22Rv1 (cell line): ENCODE data around the gene EVL.

Experiments used
- ZFX ChIP-seq: fragments of 450-650 bp; IDR thresholded peaks from 2 replicates; pipeline ENCODE4 v1.6.1; 2017; ENCODE audit warnings: antibody characterized with exemption, borderline replicate concordance
- TF ChIP-seq, protein P1 (sequence below): fragments of 450-650 bp; IDR thresholded peaks from 2 replicates; pipeline ENCODE4 v1.5.1; 2017; ENCODE audit warnings: mild to moderate bottlenecking

DNA sequence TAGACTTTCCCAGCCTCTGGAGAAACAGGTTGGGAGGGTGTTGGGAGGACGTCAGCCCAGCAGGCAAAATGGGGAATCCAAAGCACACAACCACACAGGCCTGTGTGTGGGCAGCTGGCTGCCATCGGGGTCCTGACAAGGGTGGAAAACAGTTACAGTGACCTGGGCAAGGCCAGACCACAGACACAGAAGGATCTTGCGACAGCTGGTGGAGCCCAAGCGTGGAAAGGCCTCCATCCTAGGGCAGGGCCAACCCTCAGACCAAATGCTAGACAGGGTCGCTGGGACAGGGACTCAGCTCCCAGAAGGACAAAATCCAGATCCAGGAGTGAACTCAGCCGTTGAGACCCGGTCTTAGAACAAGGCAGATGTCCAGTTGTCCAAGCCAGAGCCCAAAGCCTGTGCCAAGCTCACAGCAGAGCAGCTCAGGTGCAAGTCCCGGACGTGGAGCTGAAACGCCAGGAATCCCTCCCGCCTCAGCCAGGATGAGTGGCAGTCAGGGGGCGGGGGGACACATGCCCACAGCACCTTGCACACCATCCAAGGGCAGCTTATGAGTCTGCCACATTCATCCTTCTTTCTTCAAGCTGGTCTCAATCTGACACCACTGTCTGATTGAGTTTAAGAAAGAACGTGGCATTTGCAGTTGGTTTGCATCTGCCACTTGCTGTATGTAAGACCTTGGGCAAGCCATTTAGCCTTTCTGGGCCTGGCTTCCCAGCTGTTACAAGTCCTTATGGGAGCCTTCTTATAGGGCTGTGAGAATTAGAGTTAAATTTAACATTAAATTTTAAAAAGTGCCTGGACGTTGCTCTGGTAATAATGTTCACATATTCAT lies 56.6 kb downstream of the EVL start:
- TF ChIP-seq, protein P1, sequence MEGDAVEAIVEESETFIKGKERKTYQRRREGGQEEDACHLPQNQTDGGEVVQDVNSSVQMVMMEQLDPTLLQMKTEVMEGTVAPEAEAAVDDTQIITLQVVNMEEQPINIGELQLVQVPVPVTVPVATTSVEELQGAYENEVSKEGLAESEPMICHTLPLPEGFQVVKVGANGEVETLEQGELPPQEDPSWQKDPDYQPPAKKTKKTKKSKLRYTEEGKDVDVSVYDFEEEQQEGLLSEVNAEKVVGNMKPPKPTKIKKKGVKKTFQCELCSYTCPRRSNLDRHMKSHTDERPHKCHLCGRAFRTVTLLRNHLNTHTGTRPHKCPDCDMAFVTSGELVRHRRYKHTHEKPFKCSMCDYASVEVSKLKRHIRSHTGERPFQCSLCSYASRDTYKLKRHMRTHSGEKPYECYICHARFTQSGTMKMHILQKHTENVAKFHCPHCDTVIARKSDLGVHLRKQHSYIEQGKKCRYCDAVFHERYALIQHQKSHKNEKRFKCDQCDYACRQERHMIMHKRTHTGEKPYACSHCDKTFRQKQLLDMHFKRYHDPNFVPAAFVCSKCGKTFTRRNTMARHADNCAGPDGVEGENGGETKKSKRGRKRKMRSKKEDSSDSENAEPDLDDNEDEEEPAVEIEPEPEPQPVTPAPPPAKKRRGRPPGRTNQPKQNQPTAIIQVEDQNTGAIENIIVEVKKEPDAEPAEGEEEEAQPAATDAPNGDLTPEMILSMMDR, result no peak
- TF ChIP-seq ZFX, result no peak
